WTC11 (cell line): ENCODE data around the gene HBD. TPM values are rescaled to one million over a fixed set of nuclear protein-coding genes. Genes with fewer than 3 reads are reported as not detected.

Source experiments
- ATAC-seq: fragments of 200-7000 bp; cut with Tn5 transposase; 2 replicates; pipeline ENCODE4 v1.10.0; 2021; ENCODE audit warnings: mild to moderate bottlenecking, moderate library complexity
- CTCF ChIA-PET: fragments of 300-600 bp; sonication (Branson Sonifier 250); formaldehyde crosslinking; loops from one replicate; lab custom pipeline; 2021; ENCODE audit warnings: antibody characterized with exemption; lab: Charles Lee
- POLR2A ChIA-PET: fragments of 350-600 bp; sonication (Branson Sonifier 250); formaldehyde crosslinking; loops from one replicate; lab custom pipeline; 2021; ENCODE audit warnings: antibody characterized with exemption; lab: Charles Lee
- DNase-seq: peaks from one replicate; pipeline ENCODE4 v3.0.0; 2021; ENCODE audit warnings: low spot score
- H3K27ac Mint-ChIP-seq: 2 replicates; pipeline ENCODE4 v1.8.0; 2021; ENCODE audit warnings: mixed read lengths
- H3K27me3 Mint-ChIP-seq: 2 replicates; pipeline ENCODE4 v1.8.0; 2021; ENCODE audit warnings: low read depth, mild to moderate bottlenecking, moderate library complexity, mixed read lengths
- H3K36me3 Mint-ChIP-seq: 2 replicates; pipeline ENCODE4 v1.8.0; 2021; ENCODE audit warnings: mixed read lengths
- H3K4me1 Mint-ChIP-seq: 2 replicates; pipeline ENCODE4 v1.8.0; 2022; ENCODE audit warnings: mixed read lengths
- H3K4me3 Mint-ChIP-seq: 2 replicates; pipeline ENCODE4 v1.8.0; 2021; ENCODE audit warnings: mild to moderate bottlenecking, moderate library complexity, mixed read lengths
- H3K9me3 Mint-ChIP-seq: 2 replicates; pipeline ENCODE4 v1.8.0; 2021; ENCODE audit warnings: mixed read lengths
- ATF3 ChIP-seq: sonication (generic); formaldehyde crosslinking; conservative IDR thresholded peaks from 2 replicates; pipeline ENCODE4 v1.8.1; 2022; ENCODE audit warnings: mild to moderate bottlenecking, missing genetic modification reagents
- CTCF ChIP-seq: fragments of 200-600 bp; IDR thresholded peaks from 2 replicates; pipeline ENCODE4 v1.8.0; 2022; ENCODE audit warnings: antibody characterized with exemption
- E2F5 ChIP-seq: sonication (generic); formaldehyde crosslinking; IDR thresholded peaks from 2 replicates; pipeline ENCODE4 v1.8.1; 2022; ENCODE audit warnings: mild to moderate bottlenecking, moderate library complexity, missing genetic modification reagents
- ERG ChIP-seq: fragments of 250-450 bp; sonication (Bioruptor Pico); IDR thresholded peaks from 2 replicates; pipeline ENCODE4 v1.8.0; 2021; ENCODE audit warnings: mild to moderate bottlenecking
- FOXP4 ChIP-seq: sonication (generic); formaldehyde crosslinking; IDR thresholded peaks from 2 replicates; pipeline ENCODE4 v1.8.0; 2022; ENCODE audit warnings: mild to moderate bottlenecking, missing genetic modification reagents
- GABPB1 ChIP-seq: sonication (generic); formaldehyde crosslinking; IDR thresholded peaks from 2 replicates; pipeline ENCODE4 v1.8.1; 2023; ENCODE audit warnings: mild to moderate bottlenecking, missing genetic modification reagents
- HMGA2 ChIP-seq: fragments of 250-450 bp; sonication (Bioruptor Pico); IDR thresholded peaks from 2 replicates; pipeline ENCODE4 v1.4.0; 2021; ENCODE audit warnings: mild to moderate bottlenecking, moderate library complexity
- NFATC4 ChIP-seq: fragments of 250-450 bp; sonication (Bioruptor Pico); IDR thresholded peaks from 2 replicates; pipeline ENCODE4 v1.9.0; 2021; ENCODE audit warnings: mild to moderate bottlenecking
- NFE2L1 ChIP-seq: sonication (generic); formaldehyde crosslinking; IDR thresholded peaks from 2 replicates; pipeline ENCODE4 v1.8.1; 2023; ENCODE audit warnings: missing genetic modification reagents
- NR1H2 ChIP-seq: sonication (generic); formaldehyde crosslinking; IDR thresholded peaks from 2 replicates; pipeline ENCODE4 v1.9.0; 2021; ENCODE audit warnings: mild to moderate bottlenecking, moderate library complexity, missing genetic modification reagents
- OVOL2 ChIP-seq: fragments of 250-450 bp; sonication (Bioruptor Pico); IDR thresholded peaks from 2 replicates; pipeline ENCODE4 v1.9.0; 2021; ENCODE audit warnings: mild to moderate bottlenecking, borderline replicate concordance
- TEAD4 ChIP-seq: sonication (generic); formaldehyde crosslinking; IDR thresholded peaks from 2 replicates; pipeline ENCODE4 v1.8.0; 2022; ENCODE audit warnings: mild to moderate bottlenecking, missing genetic modification reagents
- USF2 ChIP-seq: sonication (generic); formaldehyde crosslinking; IDR thresholded peaks from 2 replicates; pipeline ENCODE4 v1.8.1; 2023; ENCODE audit warnings: mild to moderate bottlenecking, missing genetic modification reagents, moderate library complexity
- ZNF138 ChIP-seq: sonication (generic); formaldehyde crosslinking; conservative IDR thresholded peaks from 2 replicates; pipeline ENCODE4 v1.8.1; 2022; ENCODE audit warnings: mild to moderate bottlenecking, moderate library complexity, missing genetic modification reagents
- ZNF281 ChIP-seq: sonication (generic); formaldehyde crosslinking; IDR thresholded peaks from 2 replicates; pipeline ENCODE4 v1.8.0; 2023; ENCODE audit warnings: mild to moderate bottlenecking, missing genetic modification reagents
- total RNA-seq: library from RNA; stranded (reverse); gene quantifications from 3 replicates; pipeline ENCODE4 v1.2.3, GENCODE V29; 2021

The HBD gene
- total RNA-seq, 1 experiment from 2014 or later, result not detected

- TF ChIP-seq ERG (CRISPR knock-in tag) (no peak), NFE2L1 (CRISPR knock-in tag) (no peak), HMGA2 (CRISPR knock-in tag) (no peak), OVOL2 (no peak), FOXP4 (no peak), NFATC4 (CRISPR knock-in tag) (no peak), NR1H2 (no peak), TEAD4 (CRISPR knock-in tag) (no peak), ZNF138 (no peak)
These were observed 1.2 kb upstream of the HBD start (continued) for GRCh38 chr11:5235364-5236095.

- Mint-ChIP-seq H3K4me1 (no peaks in the 10 kb centered on the region), H3K36me3 (no peaks in the 10 kb centered on the region), H3K27ac (no peak overlapping the region), H3K27me3 (no peaks in the 10 kb centered on the region), H3K4me3 (no peak overlapping the region), H3K9me3 (no peaks in the 10 kb centered on the region)
- CTCF ChIA-PET, result no interaction called here
- TF ChIP-seq ATF3 (CRISPR knock-in tag), result no peak
- no peak for TF ChIP-seq E2F5 (CRISPR knock-in tag)
- POLR2A ChIA-PET, result no interaction called here
- no peak for ATAC-seq
- DNase-seq, result no peak
These were observed 976 bp downstream of the HBD start for GRCh38 chr11:5233307-5233706.

- Mint-ChIP-seq H3K27ac (no peak overlapping the region), H3K4me3 (no peak overlapping the region), H3K4me1 (no peaks in the 10 kb centered on the region), H3K9me3 (no peaks in the 10 kb centered on the region), H3K27me3 (no peaks in the 10 kb centered on the region), H3K36me3 (no peaks in the 10 kb centered on the region)
- no peak for TF ChIP-seq GABPB1 (CRISPR knock-in tag)
- TF ChIP-seq USF2, result no peak
- TF ChIP-seq CTCF, result no peak
- TF ChIP-seq ZNF281 (CRISPR knock-in tag), result no peak
- TF ChIP-seq NFATC4 (CRISPR knock-in tag), result no peak
- ChIA-PET CTCF (no interaction called here), POLR2A (no interaction called here)
- DNase-seq (no peak), ATAC-seq (no peak)
These were observed 1.5 kb downstream of the HBD start for GRCh38 chr11:5232821-5233220.
